Measurements from ENCODE around the gene SGCG.

The SGCG gene

DNA sequence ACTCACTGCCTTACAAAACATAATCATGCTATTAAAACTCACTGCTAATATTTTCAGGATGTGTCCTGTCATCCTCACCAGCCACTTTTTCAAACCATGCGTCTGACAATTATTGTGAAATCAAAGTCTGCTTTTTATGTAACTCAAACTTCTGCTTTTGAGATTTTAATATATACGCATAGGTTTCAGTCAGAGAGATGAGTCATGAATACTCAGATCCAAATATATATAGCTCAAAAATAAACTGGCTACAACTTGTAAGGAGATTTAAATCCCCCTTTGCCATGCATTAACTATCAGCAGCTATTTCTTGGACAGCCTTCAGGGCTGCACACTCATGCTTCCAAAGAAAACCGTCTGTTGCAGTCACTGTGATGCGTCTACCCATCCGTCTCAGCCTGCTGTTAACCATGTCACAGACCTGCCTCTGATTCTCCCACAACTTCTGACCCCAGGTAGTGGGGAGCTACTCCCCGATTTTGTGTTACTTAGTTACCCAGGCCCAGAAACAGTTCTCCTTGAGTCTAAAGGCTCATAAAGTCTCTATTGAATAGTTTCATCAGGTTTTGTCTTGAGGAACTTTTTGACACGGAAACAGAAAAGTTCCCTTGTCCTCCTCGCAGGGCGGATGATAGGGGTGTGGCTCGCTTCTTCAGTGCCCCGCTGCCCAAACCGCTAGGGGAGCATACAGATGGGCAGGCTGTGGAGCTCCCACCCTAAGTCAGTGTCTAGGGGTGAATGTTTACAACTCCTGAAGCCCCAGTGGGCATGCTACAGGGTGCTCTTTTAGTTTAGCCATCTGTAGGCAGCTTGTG is 33.8 kb upstream of the SGCG start:
- Histone ChIP-seq H3K27ac (ENCODE audit: low read depth, low read length) (no peak overlapping the region), H3K27me3 (ENCODE audit: control insufficient read depth, low read length) (no peaks in the 10 kb centered on the region), H3K4me3 (ENCODE audit: low read length) (no peak overlapping the region), H3K4me2 (ENCODE audit: low read length) (no peak overlapping the region), H3F3A (ENCODE audit: control insufficient read depth, insufficient read depth) (no peaks in the 10 kb centered on the region), H3K79me2 (ENCODE audit: control insufficient read depth, low read length) (no peaks in the 10 kb centered on the region), H3K9me3 (ENCODE audit: control insufficient read depth, insufficient read depth, low read length) (peaks cover 2% of the 10 kb centered on the region; the same call in 1 of the 2 replicates), H4K20me1 (ENCODE audit: control insufficient read depth, insufficient read depth, low read depth, low read length) (no peaks in the 10 kb centered on the region), H3K36me3 (ENCODE audit: control insufficient read depth, low read length) (no peaks in the 10 kb centered on the region), H3K9me2 (replicated peaks; ENCODE audit: control insufficient read depth, low read length) (no peaks in the 10 kb centered on the region), H3K4me1 (ENCODE audit: control insufficient read depth, low read length) (no peaks in the 10 kb centered on the region)
- no peak for TF ChIP-seq EZH2phosphoT487 (IDR thresholded peaks at IDR 0.05; ENCODE audit: borderline replicate concordance, low read length)
- TF ChIP-seq, protein P1, sequence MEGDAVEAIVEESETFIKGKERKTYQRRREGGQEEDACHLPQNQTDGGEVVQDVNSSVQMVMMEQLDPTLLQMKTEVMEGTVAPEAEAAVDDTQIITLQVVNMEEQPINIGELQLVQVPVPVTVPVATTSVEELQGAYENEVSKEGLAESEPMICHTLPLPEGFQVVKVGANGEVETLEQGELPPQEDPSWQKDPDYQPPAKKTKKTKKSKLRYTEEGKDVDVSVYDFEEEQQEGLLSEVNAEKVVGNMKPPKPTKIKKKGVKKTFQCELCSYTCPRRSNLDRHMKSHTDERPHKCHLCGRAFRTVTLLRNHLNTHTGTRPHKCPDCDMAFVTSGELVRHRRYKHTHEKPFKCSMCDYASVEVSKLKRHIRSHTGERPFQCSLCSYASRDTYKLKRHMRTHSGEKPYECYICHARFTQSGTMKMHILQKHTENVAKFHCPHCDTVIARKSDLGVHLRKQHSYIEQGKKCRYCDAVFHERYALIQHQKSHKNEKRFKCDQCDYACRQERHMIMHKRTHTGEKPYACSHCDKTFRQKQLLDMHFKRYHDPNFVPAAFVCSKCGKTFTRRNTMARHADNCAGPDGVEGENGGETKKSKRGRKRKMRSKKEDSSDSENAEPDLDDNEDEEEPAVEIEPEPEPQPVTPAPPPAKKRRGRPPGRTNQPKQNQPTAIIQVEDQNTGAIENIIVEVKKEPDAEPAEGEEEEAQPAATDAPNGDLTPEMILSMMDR (IDR thresholded peaks at IDR 0.05; ENCODE audit: low read depth, low read length, poor library complexity, severe bottlenecking) = no peak

DNA sequence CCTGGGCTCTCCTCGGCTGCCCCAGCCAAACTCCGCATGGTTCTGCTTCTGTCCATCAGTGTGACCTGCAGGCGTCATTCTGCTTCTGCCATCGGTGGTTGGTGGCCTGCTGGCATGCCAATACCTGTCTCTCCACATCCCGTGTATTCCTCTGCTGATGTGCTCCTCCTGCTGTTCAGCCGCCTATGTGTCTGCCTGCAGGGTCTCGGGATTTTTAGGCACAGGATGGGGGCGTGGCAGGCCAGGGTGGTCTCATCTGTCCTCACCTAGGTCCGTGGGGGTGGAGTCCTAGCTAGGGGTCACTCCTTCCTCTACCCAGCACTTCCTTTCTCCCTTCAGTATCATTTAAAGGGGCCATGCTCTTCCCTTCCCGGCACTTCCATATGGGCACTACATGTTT is 33.0 kb upstream of the SGCG start:
- no peak overlapping the region for H3K27ac ChIP-seq (ENCODE audit: low read depth, low read length)
- H4K20me1 ChIP-seq (ENCODE audit: control insufficient read depth, insufficient read depth, low read depth, low read length) = no peaks in the 10 kb centered on the region
- no peaks in the 10 kb centered on the region for H3F3A ChIP-seq (ENCODE audit: control insufficient read depth, insufficient read depth)
- H3K27me3 ChIP-seq (ENCODE audit: control insufficient read depth, low read length) = no peaks in the 10 kb centered on the region
- no peak overlapping the region for H3K4me2 ChIP-seq (ENCODE audit: low read length)
- no peak overlapping the region for H3K4me3 ChIP-seq (ENCODE audit: low read length)
- TF ChIP-seq, protein P1 (IDR thresholded peaks at IDR 0.05; ENCODE audit: low read depth, low read length, poor library complexity, severe bottlenecking) = no peak
- no peak for TF ChIP-seq EZH2phosphoT487 (IDR thresholded peaks at IDR 0.05; ENCODE audit: borderline replicate concordance, low read length)
- no peaks in the 10 kb centered on the region for H3K9me2 ChIP-seq (replicated peaks; ENCODE audit: control insufficient read depth, low read length)
- no peaks in the 10 kb centered on the region for H3K4me1 ChIP-seq (ENCODE audit: control insufficient read depth, low read length)
- no peaks in the 10 kb centered on the region for H3K36me3 ChIP-seq (ENCODE audit: control insufficient read depth, low read length)
- peaks cover 2% of the 10 kb centered on the region; the same call in 1 of the 2 replicates for H3K9me3 ChIP-seq (ENCODE audit: control insufficient read depth, insufficient read depth, low read length)
- no peaks in the 10 kb centered on the region for H3K79me2 ChIP-seq (ENCODE audit: control insufficient read depth, low read length)

DNA sequence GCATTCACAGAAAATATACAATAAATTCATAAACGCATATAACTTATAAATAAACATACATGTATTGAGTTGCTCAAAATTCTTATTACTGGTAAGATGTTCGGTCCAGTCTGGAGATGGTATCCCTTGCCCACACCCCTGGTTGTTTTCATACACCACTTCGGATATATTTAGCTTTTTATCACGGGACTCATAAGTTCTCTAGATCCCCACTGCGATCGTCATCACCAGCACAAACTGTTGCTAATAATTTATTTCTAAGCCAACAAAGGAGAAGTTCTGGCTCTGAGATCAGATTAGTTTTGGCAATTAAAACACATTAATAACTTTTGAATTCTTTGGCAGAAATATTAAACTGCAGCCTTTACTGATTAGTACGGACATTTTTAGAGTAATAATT is 23.0 kb upstream of the SGCG start:
- TF ChIP-seq, protein P1 (IDR thresholded peaks at IDR 0.05; ENCODE audit: low read depth, low read length, poor library complexity, severe bottlenecking) = no peak
- no peak for TF ChIP-seq EZH2phosphoT487 (IDR thresholded peaks at IDR 0.05; ENCODE audit: borderline replicate concordance, low read length)
- no peaks in the 10 kb centered on the region for H3K27me3 ChIP-seq (ENCODE audit: control insufficient read depth, low read length)
- H3K9me3 ChIP-seq (ENCODE audit: control insufficient read depth, insufficient read depth, low read length) = peaks cover 4% of the 10 kb centered on the region; the same call in 1 of the 2 replicates
- H3F3A ChIP-seq (ENCODE audit: control insufficient read depth, insufficient read depth) = no peaks in the 10 kb centered on the region
- H3K4me1 ChIP-seq (ENCODE audit: control insufficient read depth, low read length) = no peaks in the 10 kb centered on the region
- H3K36me3 ChIP-seq (ENCODE audit: control insufficient read depth, low read length) = no peaks in the 10 kb centered on the region
- no peak overlapping the region for H3K4me3 ChIP-seq (ENCODE audit: low read length)
- no peak overlapping the region for H3K27ac ChIP-seq (ENCODE audit: low read depth, low read length)
- no peaks in the 10 kb centered on the region for H3K9me2 ChIP-seq (replicated peaks; ENCODE audit: control insufficient read depth, low read length)
- H3K4me2 ChIP-seq (ENCODE audit: low read length) = no peak overlapping the region
- H4K20me1 ChIP-seq (ENCODE audit: control insufficient read depth, insufficient read depth, low read depth, low read length) = no peaks in the 10 kb centered on the region
- H3K79me2 ChIP-seq (ENCODE audit: control insufficient read depth, low read length) = no peaks in the 10 kb centered on the region

All from DOHH2 (cell line).